HuH-7.5 (cell line): ENCODE measurements around the gene LRFN4.

Experiments
- DNase-seq: peaks from one replicate; pipeline ENCODE4 v3.0.0; 2011; ENCODE audit warnings: low spot score

Gene LRFN4

DNA sequence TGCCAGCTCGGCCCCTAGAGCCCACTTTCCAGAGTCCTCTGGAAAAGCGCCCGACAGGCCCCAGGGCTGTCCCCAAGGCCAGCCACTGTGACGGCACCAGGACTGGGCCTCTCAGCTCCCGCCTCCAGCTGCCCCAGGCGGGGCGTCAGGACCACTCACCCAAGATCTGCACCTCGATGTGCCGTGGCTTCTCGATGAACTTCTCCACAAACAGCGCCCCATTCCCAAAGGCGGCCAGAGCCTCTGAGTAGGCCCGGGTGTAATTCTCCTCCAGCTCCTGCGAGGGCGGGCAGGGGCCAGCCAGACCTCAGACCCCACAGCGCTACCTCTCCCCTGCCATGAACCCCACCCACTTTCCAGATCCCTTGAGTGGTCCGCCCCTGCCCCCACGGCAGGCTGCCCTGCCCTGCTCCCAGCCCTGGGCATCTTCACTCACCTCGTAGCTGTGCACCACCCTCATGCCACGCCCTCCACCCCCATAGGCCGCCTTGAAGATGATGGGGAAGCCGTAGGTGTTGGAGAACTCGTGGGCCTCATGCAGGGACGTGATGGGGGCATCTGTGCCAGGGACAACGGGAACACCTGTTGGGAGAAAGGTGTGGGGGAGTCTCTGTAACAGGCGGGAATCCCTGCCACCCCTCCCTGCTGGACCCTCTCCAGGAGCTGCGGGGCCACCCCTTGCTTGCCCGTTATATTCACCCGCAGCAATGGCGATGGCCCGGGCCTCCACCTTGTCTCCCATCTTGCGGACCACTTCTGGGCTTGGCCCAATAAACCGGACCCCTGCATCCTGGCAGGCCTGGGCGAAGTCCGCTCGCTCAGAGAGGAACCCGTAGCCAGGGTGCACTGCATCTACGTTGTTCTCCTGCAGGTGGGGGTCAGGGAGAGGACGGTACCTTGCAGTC is 14.0 kb downstream of the LRFN4 start:
- DNase-seq = no peak

DNA sequence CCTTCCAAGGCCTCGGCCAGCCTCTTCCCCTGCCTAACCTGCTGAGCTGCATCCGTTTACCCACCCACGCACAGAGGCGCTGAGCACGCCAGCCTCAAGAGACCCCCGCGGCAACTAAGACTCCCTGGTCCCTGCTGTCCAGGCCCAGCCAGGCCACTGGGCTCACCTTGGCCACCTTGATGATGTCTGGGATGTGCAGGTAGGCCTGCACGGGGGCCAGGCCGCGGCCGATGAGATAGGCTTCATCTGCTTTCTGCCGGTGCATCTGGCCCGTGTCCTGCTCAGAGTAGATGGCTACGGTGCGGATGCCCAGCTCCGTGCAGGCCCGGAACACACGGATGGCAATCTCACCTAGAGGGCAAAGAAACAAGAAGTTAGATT is 14.6 kb downstream of the LRFN4 start:
- DNase-seq = no peak

DNA sequence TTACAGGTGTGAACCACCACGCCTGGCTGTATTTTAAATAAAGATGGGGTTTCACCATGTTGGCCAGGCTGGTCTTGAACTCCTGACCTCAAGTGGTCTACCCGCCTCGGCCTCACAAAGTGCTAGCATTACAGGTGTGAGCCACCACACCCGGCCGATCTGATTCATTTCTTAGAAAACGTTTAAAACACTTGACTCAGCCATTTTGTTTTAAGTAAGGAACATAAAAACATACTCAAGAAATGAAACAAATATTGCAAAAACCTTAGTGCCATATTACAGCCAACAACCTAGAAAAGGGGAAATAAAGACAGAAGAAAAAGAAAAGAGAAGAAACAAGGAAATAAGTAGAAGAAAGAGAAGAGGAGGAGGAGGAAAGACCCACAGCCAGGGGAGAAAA is 17.4 kb downstream of the LRFN4 start:
- DNase-seq = no peak

DNA sequence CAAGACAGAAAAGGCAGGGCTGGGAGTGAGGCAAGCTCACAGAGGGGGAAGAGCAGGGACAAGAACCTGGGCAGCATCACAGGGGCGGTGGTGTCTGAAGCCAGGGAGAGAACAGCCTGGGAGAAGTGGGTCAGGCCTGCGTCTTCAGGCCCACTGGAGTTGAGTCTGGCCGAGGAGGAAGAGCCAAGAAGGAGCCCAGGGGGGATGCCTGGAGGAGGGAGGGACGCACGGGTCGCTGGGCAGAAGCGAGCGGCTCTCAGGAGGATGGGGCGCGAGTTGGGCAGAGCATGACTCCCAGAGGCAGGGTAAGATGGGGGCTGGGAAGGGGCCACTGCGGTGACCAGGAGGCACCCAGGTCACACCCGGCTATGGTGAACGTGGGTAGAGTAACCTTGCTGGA is 18.5 kb downstream of the LRFN4 start:
- DNase-seq = no peak

DNA sequence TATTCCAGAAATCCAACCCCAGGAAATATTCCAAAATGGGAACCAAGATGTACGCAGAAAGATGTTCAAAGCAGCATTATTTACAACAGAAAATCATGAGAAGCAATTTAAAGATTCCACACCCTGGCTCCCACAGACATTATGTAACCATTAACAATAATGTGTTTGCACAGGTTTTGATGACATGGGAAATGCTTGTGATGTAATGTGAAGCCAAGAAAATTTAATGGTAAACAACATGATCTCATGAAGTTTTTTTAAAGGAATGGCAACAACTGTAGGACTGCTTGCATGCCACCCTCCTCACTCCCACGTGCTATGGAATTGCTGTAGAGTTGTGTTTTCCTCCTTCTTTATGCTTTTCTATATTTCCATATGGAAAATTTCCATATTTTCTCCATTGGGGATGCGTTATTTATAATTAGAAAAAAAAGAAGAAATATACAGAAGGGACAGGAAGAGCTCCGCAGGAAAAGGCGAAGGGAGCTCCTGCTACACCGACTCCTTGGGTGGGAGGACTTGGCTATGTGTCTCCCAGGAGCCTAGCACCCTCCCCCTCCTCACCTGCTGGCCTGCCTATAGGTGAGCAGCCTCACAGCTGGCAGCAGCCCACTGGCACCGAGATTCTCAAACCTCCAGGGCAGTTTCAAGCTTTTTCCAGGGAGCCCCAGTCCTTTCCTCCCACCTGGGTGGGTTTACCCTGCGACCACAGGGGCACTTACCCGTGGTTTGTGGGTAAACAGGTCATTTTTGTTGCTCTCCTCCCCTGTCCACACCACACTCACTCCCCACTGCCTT is 20.9 kb downstream of the LRFN4 start:
- DNase-seq = no peak

DNA sequence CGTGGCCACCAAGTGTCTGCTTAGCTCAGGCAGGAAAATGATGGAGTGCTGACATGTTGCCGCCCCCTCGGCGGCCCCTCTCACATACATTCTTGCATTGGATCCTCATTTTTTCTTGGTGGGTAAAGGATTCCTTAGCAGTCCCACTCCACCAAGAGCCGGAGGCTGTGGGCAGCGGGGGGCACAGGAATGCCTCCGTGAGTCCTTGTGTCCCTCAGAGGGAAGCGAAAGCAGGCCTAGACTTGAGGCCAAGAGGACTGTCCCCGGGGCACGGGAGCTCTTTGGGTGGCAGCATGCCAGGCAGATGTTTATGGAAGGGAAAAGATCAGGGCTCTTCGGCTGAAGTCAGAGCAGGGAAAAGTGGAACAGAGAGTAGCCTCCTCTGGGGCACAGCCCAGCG is 21.6 kb downstream of the LRFN4 start:
- no peak for DNase-seq

DNA sequence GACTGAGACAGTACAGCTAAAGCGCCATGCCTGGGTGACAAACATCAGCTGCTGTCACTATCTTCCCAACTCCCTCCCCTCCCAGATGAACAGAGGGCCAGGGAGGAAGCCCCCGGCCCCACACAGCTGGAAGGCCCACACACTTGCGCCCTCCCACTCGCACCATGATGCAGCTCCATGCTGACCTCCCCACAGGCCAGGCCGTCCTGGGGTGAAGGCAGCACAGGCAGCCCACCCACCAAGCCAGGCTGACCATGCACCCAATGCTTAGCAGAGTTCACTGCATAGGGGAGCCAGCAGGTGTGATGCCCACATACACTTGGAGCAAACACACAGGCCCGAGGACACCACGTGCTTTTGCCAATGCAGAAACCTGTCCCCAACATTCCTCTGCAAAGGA is 22.1 kb downstream of the LRFN4 start:
- no peak for DNase-seq

DNA sequence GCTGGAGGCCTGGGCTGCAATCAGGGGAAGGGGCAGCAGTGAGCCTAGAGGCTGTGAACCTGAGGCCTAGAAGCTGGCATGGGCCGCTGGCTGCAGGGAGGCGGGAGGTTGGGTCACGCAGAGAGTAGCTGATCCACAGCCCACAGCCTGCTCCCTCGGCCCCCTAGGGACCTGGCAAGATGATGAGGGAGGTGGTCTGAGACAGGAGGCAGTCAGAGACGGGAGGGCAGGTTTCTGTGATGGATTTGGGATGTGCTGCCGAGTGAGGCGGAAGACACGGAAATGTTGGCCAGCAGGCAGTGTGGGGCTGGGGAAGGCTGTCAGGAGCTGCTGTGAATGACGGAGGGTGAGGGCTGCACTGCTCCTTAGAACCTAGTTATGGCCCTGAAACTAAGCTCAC is 22.7 kb downstream of the LRFN4 start:
- no peak for DNase-seq

DNA sequence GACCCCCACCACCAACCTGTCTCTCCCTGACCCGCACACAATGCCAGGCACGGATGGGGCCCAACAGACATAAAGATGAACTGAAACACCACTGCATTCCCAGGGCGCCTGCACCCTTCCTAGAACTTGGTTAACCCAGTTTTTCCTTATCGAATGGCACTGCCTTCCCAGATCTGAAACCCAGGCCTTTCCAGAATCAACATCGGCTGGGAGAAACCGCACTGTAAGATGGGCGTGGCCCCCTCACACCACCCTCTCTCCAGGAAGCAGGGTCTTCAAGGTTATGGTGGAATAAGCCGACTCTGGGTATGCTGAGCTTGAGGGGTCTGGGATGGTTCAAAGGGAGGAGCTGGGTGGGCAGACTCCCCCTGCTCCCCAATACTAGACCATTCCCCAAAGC is 23.1 kb downstream of the LRFN4 start:
- DNase-seq = no peak

DNA sequence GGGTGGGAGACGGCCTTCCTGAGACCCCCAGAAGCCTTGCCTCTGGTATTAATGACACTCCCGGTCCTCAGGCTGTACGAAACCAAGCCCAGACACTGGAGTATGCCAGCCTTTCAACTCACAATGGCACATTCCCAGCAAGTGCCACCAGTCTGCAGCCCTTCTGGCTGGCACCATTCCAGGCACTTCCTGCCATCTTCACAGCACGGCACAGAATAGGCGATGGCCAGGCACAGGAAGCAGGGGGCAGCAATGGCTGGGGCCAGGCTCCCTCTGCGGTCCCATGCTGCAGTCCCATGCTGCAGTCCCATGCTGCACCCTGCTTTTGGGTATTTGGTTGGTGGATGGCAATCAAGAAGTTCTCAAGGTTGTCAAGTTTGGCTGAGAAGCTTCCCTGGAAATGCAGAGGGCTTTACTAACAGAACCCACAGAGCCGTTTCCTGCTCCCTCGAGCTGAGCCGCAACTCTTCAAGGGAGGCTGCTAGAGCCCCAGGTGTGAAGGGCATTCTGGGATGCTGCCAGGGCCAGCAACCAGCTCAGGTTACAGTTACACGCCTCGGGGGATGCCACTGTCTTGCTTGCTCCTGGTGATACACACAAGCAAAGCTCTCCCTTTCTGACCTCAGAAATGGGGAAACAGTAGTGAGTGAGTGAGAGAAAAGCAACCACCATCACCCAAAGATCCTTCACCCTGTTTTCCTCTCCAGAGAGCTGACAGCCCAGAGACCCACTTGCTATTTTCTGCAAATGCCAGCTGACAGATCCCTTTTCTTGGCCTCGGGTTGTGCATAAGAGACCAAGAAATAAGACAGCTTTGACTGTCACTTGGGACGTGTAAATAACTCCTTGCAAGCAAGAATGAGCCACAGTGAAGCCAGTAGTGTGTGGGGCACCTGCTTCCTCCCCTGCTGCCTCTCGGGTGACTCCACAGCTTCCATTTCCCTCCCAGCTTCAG is 23.9 kb downstream of the LRFN4 start:
- DNase-seq = no peak

DNA sequence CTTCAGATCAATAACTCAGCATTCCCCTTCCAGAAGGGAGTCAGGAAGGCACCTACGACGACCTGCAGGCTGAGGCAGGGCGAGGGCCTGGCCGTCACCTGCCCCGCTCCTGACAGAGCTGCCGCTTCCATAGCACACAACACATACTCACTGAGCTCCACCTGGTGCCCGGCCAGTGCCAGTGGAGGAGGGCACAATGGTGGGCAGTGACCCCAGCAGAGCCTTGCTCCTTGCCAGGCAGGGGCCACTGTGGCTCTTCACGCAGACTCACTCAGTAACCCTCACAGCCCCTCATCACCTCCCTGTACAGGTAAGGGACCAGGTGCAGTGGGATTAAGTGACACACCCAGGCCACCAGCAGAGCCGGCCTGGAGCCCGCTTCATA is 24.6 kb downstream of the LRFN4 start:
- DNase-seq = no peak

DNA sequence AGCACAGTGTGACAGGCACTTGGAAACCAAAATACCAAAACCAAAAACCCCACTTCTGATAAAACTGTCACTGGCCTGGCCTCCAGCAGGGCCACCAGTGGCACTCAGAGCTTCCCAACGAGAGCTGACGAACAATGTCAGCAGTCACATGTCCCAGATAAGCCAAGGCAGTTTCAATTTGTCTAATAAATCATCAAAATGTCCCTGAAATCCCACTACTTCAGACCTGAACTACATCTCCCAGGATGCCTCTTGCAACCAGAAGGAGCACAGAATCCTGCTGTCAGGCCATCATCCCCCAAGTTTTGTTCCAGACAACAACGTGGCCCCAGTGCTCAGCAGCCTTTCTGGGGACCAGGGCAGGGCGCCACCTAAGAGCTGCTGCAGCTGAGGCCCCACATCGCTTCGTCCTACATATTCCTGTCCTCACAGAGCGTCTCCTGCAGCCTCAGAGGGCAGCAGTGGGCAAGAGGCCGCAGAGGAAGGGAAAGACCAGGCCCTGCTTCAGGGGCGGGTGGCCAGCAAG is 25.1 kb downstream of the LRFN4 start:
- no peak for DNase-seq

DNA sequence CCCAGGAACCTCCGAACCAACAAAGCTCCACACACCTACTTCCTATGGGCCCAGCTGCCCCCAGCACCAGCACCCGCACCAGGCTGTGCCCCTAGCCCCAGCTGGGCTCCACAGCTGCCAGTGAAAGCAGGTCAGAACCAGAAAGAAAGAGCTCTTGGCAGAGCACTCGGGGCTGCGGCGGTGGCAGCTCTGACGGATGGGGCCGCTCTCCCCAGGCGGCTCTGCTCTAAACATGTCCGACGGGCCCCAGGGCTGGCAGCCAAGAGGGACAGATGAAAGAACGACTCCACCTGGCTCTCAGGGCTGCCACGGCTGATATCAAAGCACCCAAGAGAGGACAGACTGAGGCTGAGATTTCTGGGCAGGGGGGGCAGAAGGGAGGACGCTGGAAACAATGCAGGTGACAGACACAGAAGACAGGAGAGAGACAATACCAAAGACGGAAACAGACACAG is 25.7 kb downstream of the LRFN4 start:
- DNase-seq = no peak

DNA sequence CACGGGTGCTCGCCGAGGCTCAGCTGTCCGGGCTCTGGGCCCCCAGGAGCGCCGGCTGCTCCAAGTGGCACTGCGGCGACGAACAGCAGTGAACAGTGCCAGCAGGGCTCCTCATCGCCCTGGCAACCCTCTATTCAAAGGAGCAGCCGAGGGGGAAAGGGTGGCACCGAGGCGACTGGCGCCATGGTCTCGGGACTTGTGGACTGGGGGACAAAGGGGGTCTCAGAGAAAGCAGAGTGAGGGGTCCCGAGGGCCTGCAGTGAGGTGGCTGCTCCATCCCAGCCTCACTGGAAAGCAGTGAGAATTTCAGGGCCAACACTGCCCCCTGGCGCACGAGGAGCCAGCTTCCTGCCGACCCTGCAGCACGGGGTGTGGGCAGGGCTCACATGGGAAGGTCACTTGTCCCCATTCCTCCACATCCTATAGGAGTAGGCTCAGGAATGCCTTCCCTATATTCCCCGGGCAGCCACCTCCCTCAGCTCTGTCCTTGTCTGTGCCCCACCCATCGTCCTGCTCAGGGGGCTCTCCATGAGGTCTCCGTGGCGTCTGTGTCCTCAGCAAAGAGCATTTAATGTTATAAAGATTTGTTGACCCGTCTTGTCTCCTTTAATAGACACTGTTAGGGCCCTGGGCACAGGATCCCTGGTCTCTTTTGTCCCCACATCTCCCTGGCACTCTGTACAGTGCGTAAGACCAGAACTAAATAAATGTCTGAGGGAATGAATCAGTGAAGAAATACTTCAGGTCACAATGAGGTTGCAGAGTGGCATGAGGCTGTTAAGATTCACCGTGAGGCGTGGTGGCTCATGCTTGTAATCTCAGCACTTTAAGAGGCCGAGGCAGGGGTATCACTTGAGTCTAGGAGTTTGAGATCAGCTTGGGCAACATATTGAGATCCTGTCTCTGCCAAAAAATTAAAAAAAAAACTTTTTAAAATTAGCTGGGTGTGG is 26.4 kb downstream of the LRFN4 start:
- no peak for DNase-seq

DNA sequence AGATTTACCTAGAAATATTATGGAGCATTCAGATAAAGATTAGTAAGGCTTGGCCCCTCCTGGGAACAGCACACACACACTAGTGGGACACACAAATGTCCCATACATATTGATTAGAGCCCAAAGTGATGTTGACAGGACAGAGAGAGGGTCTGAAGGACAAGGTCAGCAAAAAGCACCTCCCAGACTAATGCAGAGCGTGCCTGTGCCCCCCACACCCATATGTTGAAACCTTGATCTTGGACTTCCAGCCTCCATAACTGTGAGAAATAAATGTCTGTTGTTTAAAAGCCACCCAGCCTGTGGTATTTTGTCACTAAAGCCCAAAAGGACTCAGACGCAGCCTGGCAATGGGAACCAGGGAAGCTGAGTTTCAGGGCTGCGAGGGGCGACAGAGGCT is 27.6 kb downstream of the LRFN4 start:
- DNase-seq = no peak

DNA sequence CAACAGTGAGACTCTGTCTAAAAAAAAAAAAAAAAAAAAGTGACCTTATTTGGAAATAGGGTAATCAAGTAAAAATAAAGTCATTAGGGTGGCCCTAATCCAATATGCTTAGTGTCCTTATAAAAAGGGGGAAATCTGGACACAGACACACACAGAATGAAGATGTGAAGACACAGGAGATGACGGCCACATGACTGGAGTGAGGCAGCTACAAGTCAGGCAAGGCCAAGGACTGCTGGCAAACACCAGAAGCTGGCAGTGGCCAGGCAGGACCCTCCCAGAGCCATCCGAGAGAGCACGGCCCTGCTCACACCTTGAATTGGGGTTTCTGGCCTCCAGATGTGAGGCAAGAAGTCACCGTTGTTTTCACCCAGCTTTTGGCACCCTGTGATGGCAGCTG is 28.6 kb downstream of the LRFN4 start:
- no peak for DNase-seq

DNA sequence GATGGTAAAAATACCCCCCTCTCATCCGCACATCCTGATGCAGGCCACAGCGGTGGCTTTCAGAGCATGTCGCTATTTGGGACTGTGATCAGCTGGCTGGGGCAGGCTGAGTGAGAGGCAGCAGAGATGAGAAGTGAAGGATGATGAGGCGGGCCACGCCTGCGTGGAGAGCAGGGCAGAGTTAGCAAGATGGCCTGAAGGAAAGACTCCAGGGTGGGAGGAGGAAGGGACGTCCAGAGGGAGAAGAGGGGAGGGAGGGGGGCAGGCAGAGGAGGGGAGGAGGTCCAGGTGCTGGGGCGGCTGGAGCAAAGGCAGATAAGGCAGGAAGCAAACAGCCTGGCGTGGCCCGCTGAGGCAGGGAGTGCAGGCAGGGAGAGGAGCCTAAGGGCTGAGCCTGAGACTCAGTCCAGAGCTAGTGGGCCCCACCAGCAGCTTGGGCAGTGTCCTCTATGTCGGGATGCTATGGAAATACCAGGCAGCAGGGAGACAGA is 29.1 kb downstream of the LRFN4 start:
- DNase-seq = no peak

DNA sequence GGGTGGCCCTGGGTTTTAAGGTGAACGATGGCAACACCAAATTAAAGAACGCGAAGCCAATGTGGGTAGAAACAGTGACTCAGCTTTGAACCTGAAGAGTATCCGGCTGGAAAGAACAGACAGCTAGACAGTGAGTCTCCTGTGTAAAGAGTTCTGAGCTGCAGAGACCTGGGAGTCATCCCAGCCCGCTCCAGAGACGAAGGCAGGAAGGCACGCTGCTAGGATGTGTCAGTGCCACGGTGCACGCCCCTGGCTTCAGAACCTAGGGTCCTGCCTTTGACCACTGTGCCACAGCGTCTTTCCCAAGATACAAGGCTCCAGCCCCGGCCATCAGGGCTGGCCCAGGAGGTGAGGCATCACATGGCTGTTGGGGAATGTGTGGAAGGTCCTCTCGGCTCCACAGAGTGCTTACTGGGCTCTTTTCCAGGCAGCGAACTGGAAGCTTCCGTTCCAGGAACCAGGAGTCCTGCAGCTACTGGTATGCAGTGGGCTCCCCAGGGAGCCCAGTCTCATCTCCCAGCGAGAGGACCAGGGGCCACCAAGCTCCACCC is 29.9 kb downstream of the LRFN4 start:
- DNase-seq = no peak

DNA sequence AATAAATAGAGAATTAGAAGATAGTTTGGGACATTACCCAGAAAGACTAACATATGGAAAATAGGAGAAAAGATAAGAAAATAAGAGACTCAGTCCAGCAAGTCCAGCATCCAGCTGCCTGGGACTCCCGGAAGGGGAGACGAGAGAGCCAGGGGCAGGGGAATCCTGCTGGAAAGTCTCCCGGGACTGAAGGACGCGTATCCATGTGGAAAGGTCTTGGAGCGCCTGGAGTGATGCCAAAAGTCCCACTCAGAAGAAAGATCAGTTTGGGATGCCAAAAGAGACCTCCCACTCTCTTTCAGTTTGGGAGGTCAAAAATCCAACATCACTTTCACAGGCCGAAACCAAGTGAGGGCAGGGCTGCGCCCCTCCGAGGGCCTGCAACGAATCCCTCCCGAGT is 30.7 kb downstream of the LRFN4 start:
- no peak for DNase-seq

DNA sequence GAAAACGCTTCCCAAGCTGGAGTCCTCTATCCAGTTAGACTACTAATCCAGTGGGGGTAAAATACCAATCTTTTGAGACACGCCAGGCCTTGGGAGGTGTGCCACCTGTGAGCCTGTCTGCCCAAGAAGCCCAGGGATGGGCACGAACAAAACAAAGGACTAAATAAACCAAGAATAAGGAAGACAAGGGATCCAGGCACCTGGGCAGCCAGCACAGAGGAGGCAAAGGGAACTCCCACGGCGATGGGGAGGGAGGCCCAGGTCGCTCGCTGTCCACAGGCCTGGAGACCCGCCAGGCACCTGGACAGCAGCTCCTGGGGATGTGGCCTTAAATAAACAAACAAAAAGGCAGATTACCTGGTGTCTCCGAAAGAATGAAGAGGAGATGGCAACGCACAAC is 31.4 kb downstream of the LRFN4 start:
- no peak for DNase-seq
